BJ (cell line): ENCODE data around the gene PKIB. TPM values are rescaled to one million over a fixed set of nuclear protein-coding genes. Genes with fewer than 3 reads are reported as not detected.
"Not testable (repeated sequence)": the region's sequence is repeated elsewhere in the genome, so short reads cannot be mapped to it uniquely, and the experiment has no call there.

ENCODE experiments used
- CTCF ChIA-PET: fragments of 350-600 bp; formaldehyde crosslinking; extraction: SDS; loops from one replicate; lab custom pipeline; 2021; ENCODE audit warnings: antibody characterized with exemption, inconsistent platforms; lab: Yijun Ruan, JAX
- POLR2A ChIA-PET: fragments of 300-600 bp; sonication (Branson Sonifier 250); formaldehyde crosslinking; extraction: SDS; loops from one replicate; lab custom pipeline; 2021; ENCODE audit warnings: antibody characterized with exemption; lab: Charles Lee
- DNase-seq: peaks from one replicate; pipeline ENCODE4 v3.0.0-alpha.2; 2011; ENCODE audit warnings: low read depth
- H3K27me3 ChIP-seq: 2 replicates; pipeline ENCODE4 v1.6.0; 2011; ENCODE audit warnings: low read length; ENCODE audit not compliant: control insufficient read depth, insufficient read depth
- H3K36me3 ChIP-seq: 2 replicates; pipeline ENCODE4 v1.5.1; 2011; ENCODE audit warnings: low read length; ENCODE audit not compliant: control insufficient read depth, insufficient read depth
- H3K4me3 ChIP-seq: 2 replicates; pipeline ENCODE4 v1.5.1; 2011; ENCODE audit warnings: low read depth, mild to moderate bottlenecking, control low read depth, low read length
- polyA plus RNA-seq: library from polyadenylated mRNA; depleted of rRNA; stranded (reverse); fragments of >200 nt; gene quantifications from 2 replicates; pipeline ENCODE4 v1.2.3, GENCODE V29; 2011
- TF ChIP-seq, protein P1 (sequence below): IDR thresholded peaks from 2 replicates; pipeline ENCODE4 v1.5.1; 2011; ENCODE audit warnings: low read depth, mild to moderate bottlenecking, control low read depth, inconsistent platforms, low read length, moderate library complexity; ENCODE audit not compliant: insufficient read depth

The PKIB gene
- polyA plus RNA-seq, 1 experiment = not detected

- CTCF ChIA-PET = interaction anchor here (1.0 to 10.2 kb wide), 2 partner anchors 89 to 92 kb away, joined by 3 to 79 read pairs; no protein-coding TSS in a partner anchor
- H3K27me3 ChIP-seq = no peaks in the 10 kb centered on the region
- TF ChIP-seq, protein P1, sequence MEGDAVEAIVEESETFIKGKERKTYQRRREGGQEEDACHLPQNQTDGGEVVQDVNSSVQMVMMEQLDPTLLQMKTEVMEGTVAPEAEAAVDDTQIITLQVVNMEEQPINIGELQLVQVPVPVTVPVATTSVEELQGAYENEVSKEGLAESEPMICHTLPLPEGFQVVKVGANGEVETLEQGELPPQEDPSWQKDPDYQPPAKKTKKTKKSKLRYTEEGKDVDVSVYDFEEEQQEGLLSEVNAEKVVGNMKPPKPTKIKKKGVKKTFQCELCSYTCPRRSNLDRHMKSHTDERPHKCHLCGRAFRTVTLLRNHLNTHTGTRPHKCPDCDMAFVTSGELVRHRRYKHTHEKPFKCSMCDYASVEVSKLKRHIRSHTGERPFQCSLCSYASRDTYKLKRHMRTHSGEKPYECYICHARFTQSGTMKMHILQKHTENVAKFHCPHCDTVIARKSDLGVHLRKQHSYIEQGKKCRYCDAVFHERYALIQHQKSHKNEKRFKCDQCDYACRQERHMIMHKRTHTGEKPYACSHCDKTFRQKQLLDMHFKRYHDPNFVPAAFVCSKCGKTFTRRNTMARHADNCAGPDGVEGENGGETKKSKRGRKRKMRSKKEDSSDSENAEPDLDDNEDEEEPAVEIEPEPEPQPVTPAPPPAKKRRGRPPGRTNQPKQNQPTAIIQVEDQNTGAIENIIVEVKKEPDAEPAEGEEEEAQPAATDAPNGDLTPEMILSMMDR = no peak
- no peak overlapping the region for H3K4me3 ChIP-seq
- DNase-seq = no peak
- POLR2A ChIA-PET = interaction anchor here (0.6 kb wide), 1 partner anchor 502 kb away, joined by 4 read pairs; no protein-coding TSS in a partner anchor
- H3K36me3 ChIP-seq = no peaks in the 10 kb centered on the region
These were observed 136.5 kb downstream of the PKIB start for GRCh38 chr6:122746688-122747087.

DNA sequence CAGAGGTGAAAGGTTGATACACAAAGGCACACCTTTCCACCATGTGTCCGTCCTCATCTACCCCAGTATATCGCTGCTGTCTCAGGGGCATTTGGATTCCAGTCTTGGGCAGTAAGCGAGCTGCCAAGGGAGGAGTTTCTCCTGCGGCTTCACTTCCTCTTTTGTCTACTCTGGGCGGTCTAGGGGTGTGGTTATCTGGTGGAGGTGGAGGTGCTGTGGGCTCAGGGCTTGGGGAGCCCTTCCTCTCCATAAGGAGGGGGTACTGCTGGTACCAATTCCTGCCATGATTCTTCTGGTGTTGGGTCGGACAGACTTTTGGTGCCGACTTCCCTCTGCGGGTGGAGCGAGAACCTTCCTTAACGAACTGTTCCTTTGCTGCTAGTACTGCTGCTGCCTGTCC, 137.4 kb downstream of the PKIB start:
- ChIA-PET CTCF (interaction anchor here (10.2 kb wide), 1 partner anchor 91 kb away, joined by 79 read pairs; no protein-coding TSS in a partner anchor), POLR2A (no interaction called here)
- Histone ChIP-seq H3K36me3 (no peaks in the 10 kb centered on the region), H3K27me3 (no peaks in the 10 kb centered on the region), H3K4me3 (no peak overlapping the region)
- TF ChIP-seq, protein P1 = no peak
- DNase-seq = no peak

DNA sequence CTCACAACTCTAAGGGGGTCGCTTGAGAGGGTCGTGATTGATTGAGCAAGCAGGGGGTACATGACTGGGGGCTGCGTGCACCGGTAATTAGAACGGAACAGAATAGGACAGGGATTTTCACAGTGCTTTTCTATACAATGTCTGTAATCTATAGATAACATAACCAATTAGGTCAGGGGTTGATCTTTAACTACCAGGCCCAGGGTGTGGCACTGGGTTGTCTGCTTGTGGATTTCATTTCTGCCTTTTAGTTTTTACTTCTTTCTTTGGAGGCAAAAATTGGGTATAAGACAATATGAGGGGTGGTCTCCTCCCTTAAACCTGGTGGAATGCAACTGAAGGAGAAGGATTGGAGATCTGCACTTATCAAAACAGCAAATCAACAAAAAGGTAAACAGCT, 138.7 kb downstream of the PKIB start:
- CTCF ChIA-PET = interaction anchor here (1.0 to 1.6 kb wide), 2 partner anchors 89 to 91 kb away, joined by 3 to 5 read pairs; no protein-coding TSS in a partner anchor
- H3K36me3 ChIP-seq, DNase-seq, POLR2A ChIA-PET, H3K27me3 ChIP-seq, H3K4me3 ChIP-seq: not testable (repeated sequence)

GRCh38 chr6:122749451-122750050, 139.3 kb downstream of the PKIB start:
- DNase-seq = no peak
- ChIA-PET POLR2A (no interaction called here), CTCF (interaction anchor here (1.0 to 1.6 kb wide), 3 partner anchors 20 to 90 kb away, joined by 3 to 5 read pairs (median 3); no protein-coding TSS in a partner anchor)
- TF ChIP-seq, protein P1 = no peak
- no peaks in the 10 kb centered on the region for H3K36me3 ChIP-seq
- H3K27me3 ChIP-seq = no peaks in the 10 kb centered on the region
- no peak overlapping the region for H3K4me3 ChIP-seq

- H3K27me3 ChIP-seq = no peaks in the 10 kb centered on the region
- POLR2A ChIA-PET = no interaction called here
- no peaks in the 10 kb centered on the region for H3K36me3 ChIP-seq
- TF ChIP-seq, protein P1 = no peak
- CTCF ChIA-PET = interaction anchor here (0.7 to 3.0 kb wide), 2 partner anchors 46 to 88 kb away, joined by 3 to 14 read pairs; no protein-coding TSS in a partner anchor
- no peak for DNase-seq
- no peak overlapping the region for H3K4me3 ChIP-seq
These were observed 141.1 kb downstream of the PKIB start for GRCh38 chr6:122751326-122751725.
